GM04504 (cell line): ENCODE results near the gene OSBPL9.
"Not testable (repeated sequence)": the region's sequence is repeated elsewhere in the genome, so short reads cannot be mapped to it uniquely, and the experiment has no call there.

Experiments used
- DNase-seq: peaks from one replicate; pipeline ENCODE4 v3.0.0-alpha.2; 2012; ENCODE audit warnings: low read depth

OSBPL9 gene

DNA sequence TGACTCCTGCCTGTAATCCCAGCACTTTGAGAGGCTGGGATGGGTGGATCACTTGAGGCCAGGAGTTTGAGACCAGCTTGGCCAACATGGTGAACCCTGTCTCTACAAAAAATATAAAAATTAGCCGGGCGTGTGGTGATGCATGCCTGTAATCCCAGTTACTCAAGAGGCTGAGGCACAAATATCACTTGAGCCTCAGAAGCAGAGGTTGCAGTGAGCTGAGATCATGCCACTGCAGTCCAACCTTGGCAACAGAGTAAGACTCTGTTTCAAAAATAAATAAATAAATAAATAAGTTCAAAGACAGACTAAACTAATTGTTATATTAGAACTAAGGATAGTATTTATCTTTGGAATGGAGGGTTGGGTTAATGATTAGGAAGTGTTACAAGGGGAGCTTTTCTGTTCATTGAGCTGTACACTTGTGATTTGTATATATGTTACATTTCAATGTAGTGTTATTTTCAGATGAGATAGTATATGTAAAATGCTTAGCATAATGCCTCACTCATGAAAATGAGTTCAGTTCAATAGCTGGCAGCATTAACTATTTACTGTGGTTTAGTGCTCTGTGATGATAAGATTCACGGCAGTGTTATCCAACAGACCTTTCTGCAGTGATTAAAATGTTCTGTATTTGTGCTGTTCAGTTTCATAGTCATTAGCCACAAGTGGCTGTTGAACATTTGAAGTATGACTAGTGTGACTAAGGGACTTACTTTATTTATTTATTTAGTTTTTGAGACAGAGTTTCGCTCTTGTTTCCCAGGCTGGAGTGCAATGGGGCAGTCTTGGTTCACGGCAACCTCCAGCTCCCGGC is 47.7 kb downstream of the OSBPL9 start:
- no peak for DNase-seq

DNA sequence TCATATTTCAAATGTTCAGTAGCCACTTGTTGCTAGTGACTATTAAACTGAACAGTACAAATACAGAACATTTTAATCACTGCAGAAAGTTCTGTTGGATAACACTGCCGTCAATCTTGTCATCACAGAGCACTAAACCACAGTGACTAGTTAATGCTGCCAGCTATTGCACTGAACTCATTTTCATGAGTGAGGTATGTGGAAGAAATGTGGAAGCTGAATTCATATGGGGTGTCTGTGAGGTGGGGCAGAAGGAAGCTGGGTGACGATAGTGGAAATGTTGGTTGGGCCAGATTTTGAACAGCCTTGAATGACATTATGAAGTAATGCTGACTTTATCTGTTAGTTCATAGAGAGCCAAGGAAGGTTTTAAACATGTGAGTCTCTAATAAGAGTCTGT is 49.6 kb downstream of the OSBPL9 start:
- peak; percentile 68 for DNase-seq

DNA sequence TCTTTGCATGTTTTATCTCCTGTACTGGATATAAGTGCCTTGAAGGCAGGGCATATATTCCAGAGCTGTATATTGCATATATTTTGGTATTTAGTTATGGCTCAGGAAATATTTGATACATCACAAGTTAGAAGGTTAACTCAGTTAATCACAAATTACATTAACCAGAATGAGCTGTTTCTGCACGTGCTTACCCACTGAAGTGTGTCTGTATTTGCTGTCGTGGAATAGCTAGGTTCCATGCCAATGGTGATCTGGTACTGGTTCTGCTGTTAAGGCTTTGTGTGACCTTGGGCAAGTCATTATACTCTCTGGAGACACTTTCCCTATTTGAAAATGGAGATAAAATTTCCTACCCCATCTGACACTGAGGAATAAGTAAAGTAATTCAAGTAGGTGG is 50.7 kb downstream of the OSBPL9 start:
- DNase-seq, result no peak

DNA sequence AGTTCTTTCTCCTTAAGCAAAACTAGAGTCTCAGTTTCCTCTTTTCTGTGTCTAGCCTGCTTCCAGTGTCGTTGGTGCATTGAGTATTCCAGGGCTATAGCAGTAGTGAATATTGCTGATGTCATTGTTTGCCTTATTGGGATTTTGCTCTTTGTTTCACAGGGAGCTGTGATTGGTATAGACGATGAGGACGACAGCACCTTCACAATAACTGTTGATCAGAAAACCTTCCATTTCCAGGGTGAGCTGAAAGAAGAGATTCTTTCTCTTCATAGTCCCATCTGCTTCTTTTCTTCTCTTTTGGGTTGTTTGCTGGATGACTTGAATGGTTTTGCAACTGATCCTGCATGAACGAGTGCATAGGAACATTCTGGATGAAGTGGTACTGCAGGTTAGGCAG is 52.4 kb downstream of the OSBPL9 start:
- no peak for DNase-seq

DNA sequence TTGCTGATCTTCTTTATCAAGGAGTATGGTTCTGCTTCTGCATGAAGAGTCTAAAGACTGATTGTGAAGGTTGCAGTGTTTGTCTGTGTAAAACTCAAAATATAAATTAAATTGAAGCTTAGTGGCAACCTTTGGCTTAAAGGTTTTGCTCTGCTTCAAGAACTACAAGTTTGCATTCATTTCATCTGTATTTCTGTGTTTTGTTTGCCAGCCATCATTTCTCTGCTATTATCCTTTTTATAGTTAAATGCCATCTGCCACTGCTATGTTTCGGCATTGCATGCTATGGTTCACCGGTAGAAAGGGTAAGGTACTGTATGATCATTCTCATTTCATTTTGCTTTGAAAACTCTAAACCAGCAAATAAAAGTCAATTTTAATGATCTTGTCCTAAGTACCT is 52.9 kb downstream of the OSBPL9 start:
- DNase-seq, result no peak

DNA sequence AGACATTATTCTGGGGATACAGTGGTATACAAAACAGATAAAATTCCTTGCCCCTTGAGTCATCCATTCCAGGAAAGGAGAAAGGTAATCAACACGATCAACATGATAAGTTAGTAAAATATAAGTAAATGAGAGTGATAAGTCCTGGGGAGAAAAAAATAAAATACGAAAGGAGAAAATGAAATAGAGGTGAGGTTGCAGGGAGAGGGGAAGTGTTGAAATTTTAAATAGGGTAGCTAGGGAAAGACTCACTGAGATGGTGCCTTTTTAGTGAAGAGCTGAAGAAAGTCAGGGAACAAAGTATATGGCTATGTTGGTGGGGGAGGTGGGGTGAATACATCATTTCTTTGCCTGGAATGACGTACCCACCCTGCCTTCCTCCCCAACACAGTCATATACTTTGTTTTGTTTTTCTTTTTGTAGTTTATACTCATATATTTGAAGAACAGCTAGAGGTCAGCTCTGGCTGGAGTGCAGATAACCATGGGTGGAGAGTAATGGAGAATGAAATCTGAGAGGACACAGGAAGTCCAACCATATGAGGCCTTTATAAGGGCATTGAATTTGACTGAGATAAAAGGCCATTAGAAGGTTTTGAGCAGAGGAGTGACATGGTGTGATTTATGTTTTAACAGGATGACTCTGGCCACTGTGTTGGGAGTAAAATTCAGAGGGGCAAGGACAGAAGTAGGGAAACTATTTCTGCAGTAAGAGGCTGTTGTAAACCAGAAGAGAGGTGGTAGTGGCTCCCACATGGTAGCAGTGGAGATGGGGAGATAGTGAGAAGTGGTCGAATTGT is 54.8 kb downstream of the OSBPL9 start:
- no peak for DNase-seq

DNA sequence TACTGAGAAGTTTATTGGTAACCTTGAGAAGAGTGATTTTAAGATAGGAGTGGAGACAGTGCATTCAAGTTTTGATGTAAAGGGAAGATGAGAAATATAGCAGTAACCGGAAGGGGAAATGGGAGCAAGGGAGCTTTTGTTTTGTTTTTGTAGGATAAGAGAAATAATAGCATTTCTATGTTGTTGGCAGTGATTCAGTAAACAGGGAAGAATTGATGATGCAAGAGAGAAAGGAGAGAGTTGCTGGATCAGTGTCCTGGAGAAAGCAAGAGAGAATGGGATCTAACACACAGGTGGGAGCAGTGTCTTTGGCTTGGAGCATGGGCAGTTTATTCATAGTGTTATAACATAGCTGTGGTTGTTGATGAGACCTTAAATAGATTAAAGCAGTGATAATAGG is 56.4 kb downstream of the OSBPL9 start:
- DNase-seq, result no peak

DNA sequence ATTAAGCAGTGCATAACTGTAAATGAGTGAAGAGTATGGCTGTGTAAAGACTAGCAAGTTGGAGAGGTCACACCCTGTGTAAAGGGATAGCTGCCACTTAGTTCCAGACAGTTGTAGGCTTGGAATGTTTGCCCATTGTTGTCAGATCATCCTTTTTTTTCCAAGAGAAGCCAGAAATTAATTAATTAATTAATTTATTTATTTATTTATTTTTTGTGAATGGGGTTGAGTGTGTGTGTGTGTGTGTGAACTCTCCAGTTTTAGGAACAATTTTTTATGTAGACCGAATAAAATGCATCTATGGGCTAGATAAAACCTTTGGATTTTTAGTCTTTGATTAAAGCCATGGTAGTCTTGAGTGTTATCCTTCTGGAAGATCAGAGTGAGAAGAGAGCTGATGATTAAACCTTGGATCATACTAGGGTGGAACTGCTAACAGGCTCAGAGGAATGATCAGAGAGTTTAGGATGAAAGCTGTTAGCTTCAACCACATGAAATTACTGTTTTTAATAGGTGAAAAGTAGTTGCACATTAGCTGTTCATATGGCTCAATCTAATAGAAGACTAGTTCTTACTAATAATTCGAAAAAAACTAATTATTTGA is 58.4 kb downstream of the OSBPL9 start:
- no peak for DNase-seq

DNA sequence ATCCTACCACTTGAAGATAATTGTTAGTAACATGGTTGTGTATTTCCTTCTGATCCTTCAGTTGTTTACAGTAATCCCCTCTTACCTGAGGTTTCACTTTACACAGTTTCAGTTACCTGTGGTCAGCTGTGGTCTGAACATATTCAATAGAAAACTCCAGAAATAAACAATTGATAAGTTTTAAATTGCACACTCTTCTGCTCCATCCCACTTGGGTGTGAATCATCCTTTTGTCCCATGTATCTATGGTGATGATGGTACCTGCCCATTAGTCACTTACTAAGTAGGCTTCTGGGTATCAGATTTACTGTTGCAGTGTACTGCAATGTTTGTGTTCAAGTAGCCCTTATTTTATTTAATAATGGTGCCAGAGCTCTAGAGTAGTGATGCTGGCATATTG is 62.5 kb downstream of the OSBPL9 start:
- DNase-seq, result no peak

DNA sequence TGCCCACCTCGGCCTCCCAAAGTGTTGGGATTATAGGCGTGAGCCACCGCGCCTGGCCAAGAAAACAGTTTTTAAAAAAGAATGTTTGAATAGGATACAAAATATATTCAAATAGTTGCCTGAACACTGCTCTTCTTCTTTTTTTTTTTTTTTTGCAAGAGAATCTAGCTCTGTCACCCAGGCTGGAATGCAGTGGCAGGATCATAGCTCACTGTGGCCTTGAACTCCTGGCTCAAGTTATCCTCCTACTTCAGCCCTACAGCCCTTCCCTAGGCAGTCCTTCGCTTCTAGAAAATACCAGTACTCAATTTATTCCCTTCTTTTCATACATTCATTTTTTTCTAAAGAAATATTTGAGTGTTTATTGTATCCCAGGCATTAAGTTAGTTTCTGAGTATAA is 67.9 kb downstream of the OSBPL9 start:
- DNase-seq, result no peak

DNA sequence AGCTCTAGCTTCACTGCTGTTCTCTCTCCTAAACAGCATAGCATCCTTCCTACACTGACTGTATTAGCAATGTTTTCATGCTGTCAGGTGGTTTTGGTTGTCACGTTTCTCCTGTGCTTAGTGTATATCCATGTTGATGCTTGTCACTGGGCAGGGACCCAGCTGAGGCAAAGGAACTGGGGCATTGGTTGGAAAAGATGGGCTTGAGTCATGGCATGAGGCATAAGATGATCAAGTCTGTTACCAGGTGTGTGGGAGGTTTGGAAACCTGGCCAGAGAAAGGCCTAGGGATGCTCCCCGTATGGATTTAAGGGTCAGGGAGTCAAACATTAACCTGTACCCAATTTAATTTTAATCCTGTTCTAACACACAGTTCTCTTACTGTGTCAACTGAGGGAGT is 69.6 kb downstream of the OSBPL9 start:
- no peak for DNase-seq

DNA sequence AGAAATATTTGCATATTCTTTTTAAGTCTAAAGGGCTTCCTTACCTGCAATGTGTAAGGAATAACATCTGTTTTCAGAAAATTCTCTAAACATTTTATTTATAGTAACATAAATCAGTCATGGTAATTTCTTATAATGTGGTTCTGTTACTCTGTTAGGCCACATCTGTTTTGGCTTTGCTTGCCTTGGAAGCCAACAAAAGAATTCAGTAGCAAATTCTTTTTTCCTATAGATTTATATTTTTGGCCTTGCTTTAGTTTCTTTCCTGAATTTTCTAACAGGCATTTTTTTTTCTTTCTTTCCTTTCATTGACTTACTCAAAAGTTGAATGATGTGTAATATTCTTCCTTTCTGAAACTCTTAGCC is 72.2 kb downstream of the OSBPL9 start:
- no peak for DNase-seq

DNA sequence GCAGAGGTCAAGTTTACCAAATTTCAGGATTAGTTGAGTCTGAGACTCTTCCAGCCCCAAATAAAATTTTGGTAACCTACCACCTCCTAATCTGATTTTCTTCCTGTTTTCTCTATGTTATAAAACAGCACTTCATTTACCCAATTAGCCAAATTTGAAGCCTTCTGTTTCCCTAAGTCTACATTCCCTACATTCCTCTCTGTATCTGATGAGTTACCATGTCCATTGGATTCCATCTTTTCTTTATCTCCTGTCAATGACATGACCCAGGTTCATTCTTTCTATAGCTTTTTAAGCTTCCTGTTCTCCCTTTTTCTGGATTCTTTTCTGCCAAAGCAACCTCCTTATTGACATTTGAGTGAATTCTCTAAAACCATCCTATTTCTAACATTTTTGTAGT is 72.8 kb downstream of the OSBPL9 start:
- DNase-seq, result no peak

DNA sequence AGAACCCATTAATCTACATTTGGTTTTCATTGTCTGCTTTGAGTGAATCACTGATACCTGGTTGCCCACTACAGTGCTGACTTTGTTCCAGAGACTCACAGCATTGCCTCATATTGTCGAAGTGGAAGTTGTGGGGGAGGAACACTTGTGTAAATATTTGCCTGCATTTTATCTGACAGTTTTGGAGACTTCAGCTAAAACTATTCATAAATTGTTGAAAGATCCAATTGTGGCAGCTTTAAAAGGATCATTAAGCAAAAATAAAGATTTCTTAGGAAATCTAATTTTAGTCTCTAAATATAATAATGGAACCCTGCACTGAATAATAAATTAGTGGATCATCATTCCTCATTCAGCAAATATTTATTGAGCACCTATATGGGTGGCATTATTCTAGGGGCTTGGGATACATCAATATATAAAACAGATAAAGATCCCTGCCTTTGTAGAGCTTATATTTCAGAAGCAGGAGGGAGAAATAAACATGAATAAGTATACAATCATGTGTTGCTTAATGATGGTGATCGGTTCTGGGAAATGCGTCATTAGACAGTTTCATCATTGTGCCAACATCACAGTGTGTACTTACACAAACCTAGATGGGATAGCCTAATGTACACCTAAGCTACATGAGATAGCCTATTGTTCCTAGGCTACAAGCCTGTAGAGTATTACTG is 73.5 kb downstream of the OSBPL9 start:
- no peak for DNase-seq

DNA sequence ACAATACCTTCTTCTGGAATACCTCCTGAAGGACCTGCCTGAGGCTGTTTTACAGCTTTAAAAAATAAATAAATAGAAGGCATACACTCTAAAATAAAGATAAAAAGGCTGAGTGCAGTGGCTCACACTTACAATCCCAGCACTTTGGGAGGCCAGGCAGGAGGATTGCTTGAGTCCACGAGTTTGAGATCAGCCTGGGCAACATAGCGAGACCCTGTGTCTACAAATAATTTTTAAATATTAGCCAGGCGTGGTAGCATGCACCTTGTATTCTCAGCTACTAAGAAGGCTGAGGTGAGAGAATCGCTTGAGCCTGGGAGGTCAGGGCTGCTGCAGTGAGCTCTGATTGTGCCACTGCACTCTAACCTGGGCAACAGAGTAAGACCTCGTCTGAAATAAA is 75.0 kb downstream of the OSBPL9 start:
- DNase-seq, result no peak

DNA sequence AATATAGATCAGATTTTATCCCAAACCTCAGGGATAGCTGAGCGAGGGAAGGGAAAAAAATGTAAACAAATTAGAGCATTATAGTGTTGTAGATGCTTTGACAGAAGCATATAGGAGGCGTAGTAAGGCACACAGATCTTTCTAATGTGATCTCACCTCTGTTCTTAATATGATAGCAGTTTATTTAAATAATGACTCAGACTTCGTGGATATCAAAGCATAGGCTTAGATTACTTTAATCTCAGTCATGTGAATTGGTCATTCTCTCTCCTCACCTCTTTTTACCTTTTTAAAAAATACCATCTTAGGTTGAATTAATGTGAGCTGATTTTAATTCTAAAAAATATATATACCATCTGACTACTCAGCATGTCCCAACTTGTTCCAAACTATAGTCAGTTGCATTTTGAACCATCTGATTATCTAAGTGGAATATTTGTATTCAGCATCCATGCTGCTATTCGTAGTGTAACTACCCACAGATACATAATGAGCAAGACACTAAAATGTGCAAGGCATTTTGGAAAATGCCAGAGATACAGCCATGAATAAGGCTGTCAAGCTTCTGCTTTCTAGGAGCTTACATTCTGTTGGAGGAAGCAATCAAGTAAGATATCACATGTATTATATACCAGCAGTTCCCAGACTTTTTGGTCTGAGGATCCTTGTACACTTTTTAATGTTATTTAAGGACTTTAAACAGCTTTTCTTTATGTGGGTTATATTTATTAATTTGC is 76.7 kb downstream of the OSBPL9 start:
- no peak for DNase-seq

DNA sequence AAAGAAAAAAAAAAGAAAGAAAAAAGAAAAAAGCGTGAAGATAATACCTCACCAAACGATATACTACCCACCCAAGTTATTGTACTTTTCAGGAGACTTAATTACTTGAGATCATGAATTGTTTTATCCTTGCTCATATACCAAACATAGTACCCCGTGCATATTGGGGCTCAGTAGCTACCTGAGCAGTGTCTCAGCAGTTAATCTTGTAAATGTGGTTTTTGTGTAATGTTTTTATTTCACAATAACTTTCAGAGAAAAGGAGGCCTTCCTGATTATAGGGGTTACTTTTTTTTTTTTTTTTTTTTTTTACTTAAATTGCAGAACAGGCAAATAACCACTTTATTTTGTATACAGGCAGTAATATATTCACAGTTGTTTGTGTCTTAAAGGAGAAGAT is 80.3 kb downstream of the OSBPL9 start:
- DNase-seq, result no peak

DNA sequence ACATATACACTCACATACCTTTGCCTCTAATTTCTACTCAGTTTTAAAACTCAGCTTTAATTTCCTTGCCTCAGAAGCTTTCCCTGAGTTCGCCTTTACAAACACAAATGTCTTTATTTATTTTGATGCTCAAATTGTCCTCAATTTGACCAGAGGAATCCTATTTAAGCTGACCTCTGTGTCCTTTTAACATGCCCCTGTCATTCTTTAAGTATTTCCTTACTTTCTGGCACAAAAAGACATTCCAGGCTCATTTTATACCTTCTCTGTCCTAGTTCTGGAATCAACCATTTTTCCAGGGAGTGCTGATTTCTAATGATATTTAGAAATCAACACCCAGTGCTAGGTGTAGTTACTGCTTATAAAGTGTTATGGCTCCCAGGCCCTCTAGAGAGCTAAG is 82.5 kb downstream of the OSBPL9 start:
- no peak for DNase-seq

DNA sequence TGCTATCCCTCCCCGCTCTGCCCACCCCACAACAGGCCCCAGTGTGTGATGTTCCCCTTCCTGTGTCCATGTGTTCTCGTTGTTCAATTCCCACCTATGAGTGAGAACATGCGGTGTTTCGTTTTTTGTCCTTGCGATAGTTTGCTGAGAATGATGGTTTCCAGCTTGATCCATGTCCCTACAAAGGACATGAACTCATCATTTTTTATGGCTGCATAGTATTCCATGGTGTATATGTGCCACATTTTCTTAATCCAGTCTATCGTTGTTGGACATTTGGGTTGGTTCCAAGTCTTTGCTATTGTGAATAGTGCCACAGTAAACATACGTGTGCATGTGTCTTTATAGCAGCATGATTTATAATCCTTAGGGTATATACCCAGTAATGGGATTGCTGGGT is 84.9 kb downstream of the OSBPL9 start:
- not testable (repeated sequence) for DNase-seq

DNA sequence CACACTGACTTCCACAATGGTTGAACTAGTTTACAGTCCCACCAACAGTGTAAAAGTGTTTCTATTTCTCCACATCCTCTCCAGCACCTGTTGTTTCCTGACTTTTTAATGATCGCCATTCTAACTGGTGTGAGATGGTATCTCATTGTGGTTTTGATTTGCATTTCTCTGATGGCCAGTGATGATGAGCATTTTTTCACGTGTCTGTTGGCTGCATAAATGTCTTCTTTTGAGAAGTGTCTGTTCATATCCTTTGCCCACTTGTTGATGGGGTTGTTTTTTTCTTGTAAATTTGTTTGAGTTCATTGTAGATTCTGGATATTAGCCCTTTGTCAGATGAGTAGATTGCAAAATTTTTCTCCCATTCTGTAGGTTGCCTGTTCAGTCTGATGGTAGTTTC is 85.3 kb downstream of the OSBPL9 start:
- DNase-seq, result not testable (repeated sequence)

DNA sequence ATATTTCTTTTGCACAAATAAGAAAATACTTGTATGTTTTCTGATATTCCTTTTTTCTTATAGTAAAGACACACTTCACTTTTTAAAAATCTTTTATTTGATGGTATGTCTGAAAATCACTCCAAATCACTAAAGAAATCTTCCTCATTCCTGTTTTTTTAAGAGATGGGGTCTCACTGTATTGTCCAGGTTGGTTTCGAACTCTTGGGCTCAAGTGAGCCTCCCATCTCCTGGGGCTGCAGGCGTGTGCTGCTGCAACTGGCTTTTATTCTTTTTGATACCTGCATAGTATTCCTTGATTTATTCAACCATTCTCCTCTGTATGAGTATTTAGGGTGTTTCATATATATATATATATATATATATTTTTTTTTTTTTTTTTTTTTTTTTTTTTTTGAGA is 88.1 kb downstream of the OSBPL9 start:
- no peak for DNase-seq
